Measurements from ENCODE around the gene IL18BP. TPM values are rescaled to one million over a fixed set of nuclear protein-coding genes. Genes with fewer than 3 reads are reported as not detected.
A peak's percentile ranks its signal among the peaks of the same experiment; 100 is the strongest.

The IL18BP gene
- total RNA-seq, 1 donor from 2014 or later: 19.8 TPM

GRCh38 chr11:72026090-72026489 is 27.4 kb downstream of the IL18BP start:
- Mint-ChIP-seq H3K36me3 (ENCODE audit: insufficient read depth) (peaks cover 7% of the 10 kb centered on the region), H3K27me3 (no peaks in the 10 kb centered on the region), H3K9me3 (ENCODE audit: low read depth) (no peaks in the 10 kb centered on the region), H3K27ac (peak overlapping the region; percentile 77), H3K4me3 (ENCODE audit: low read depth) (no peak overlapping the region), H3K4me1 (ENCODE audit: low read depth) (peaks cover 2% of the 10 kb centered on the region)
- DNase-seq (ENCODE audit: low spot score, unreplicated experiment): no peak
- TF ChIP-seq, protein P1, sequence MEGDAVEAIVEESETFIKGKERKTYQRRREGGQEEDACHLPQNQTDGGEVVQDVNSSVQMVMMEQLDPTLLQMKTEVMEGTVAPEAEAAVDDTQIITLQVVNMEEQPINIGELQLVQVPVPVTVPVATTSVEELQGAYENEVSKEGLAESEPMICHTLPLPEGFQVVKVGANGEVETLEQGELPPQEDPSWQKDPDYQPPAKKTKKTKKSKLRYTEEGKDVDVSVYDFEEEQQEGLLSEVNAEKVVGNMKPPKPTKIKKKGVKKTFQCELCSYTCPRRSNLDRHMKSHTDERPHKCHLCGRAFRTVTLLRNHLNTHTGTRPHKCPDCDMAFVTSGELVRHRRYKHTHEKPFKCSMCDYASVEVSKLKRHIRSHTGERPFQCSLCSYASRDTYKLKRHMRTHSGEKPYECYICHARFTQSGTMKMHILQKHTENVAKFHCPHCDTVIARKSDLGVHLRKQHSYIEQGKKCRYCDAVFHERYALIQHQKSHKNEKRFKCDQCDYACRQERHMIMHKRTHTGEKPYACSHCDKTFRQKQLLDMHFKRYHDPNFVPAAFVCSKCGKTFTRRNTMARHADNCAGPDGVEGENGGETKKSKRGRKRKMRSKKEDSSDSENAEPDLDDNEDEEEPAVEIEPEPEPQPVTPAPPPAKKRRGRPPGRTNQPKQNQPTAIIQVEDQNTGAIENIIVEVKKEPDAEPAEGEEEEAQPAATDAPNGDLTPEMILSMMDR (IDR thresholded peaks at IDR 0.05; ENCODE audit: unreplicated experiment): no peak

- Mint-ChIP-seq H3K4me3 (ENCODE audit: low read depth) (no peak overlapping the region), H3K4me1 (ENCODE audit: low read depth) (peaks cover 2% of the 10 kb centered on the region), H3K27me3 (no peaks in the 10 kb centered on the region), H3K36me3 (ENCODE audit: insufficient read depth) (peaks cover 8% of the 10 kb centered on the region), H3K27ac (peak overlapping the region; percentile 52), H3K9me3 (ENCODE audit: low read depth) (no peaks in the 10 kb centered on the region)
- no peak for DNase-seq (ENCODE audit: low spot score, unreplicated experiment)
- TF ChIP-seq, protein P1 (IDR thresholded peaks at IDR 0.05; ENCODE audit: unreplicated experiment): no peak
These were observed 31.9 kb downstream of the IL18BP start for GRCh38 chr11:72030472-72031045.

DNA sequence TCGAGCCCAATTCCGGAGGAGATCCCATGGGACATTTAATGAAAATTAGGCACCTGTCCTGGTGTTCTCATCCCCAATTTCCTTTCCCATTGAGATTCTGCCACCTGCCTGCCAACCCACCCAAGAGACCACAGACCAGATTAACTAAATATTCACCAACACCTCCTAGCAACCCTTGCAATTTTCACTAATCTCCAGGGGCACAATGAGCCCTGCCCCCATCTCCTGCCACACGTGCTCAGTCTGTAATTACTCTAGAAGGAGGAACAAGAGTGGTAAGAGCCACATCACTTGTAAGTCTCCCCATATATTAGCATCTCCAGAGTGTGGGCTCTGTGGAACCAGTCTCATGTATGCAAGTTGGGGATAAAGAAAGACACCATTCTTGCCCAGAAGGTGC is 38.0 kb downstream of the IL18BP start:
- H3K9me3 Mint-ChIP-seq (ENCODE audit: low read depth): no peaks in the 10 kb centered on the region
- TF ChIP-seq, protein P1 (IDR thresholded peaks at IDR 0.05; ENCODE audit: unreplicated experiment): no peak
- H3K36me3 Mint-ChIP-seq (ENCODE audit: insufficient read depth): peaks cover 10% of the 10 kb centered on the region
- H3K4me1 Mint-ChIP-seq (ENCODE audit: low read depth): peaks cover 4% of the 10 kb centered on the region
- no peak overlapping the region for H3K4me3 Mint-ChIP-seq (ENCODE audit: low read depth)
- peak overlapping the region; percentile 71 for H3K27ac Mint-ChIP-seq
- no peaks in the 10 kb centered on the region for H3K27me3 Mint-ChIP-seq
- no peak for DNase-seq (ENCODE audit: low spot score, unreplicated experiment)

- DNase-seq (ENCODE audit: low spot score, unreplicated experiment): no peak
- Mint-ChIP-seq H3K4me3 (ENCODE audit: low read depth) (no peak overlapping the region), H3K27me3 (no peaks in the 10 kb centered on the region), H3K27ac (no peak overlapping the region), H3K9me3 (ENCODE audit: low read depth) (no peaks in the 10 kb centered on the region), H3K36me3 (ENCODE audit: insufficient read depth) (peaks cover 10% of the 10 kb centered on the region), H3K4me1 (ENCODE audit: low read depth) (peaks cover 4% of the 10 kb centered on the region)
- TF ChIP-seq, protein P1 (IDR thresholded peaks at IDR 0.05; ENCODE audit: unreplicated experiment): no peak
These were observed 39.0 kb downstream of the IL18BP start for GRCh38 chr11:72037554-72038311.

- no peak overlapping the region for H3K4me3 Mint-ChIP-seq (ENCODE audit: low read depth)
- H3K36me3 Mint-ChIP-seq (ENCODE audit: insufficient read depth): peaks cover 10% of the 10 kb centered on the region
- H3K9me3 Mint-ChIP-seq (ENCODE audit: low read depth): no peaks in the 10 kb centered on the region
- DNase-seq (ENCODE audit: low spot score, unreplicated experiment): no peak
- peaks cover 4% of the 10 kb centered on the region for H3K4me1 Mint-ChIP-seq (ENCODE audit: low read depth)
- no peak overlapping the region for H3K27ac Mint-ChIP-seq
- H3K27me3 Mint-ChIP-seq: no peaks in the 10 kb centered on the region
- TF ChIP-seq, protein P1 (IDR thresholded peaks at IDR 0.05; ENCODE audit: unreplicated experiment): no peak
These were observed 39.8 kb downstream of the IL18BP start for GRCh38 chr11:72038491-72038890.

Data from progenitor cell of endocrine pancreas (in vitro differentiated cells).